Spinal cord (tissue), 10 donors: ENCODE measurements around the gene FTCD. TPM values are rescaled to one million over a fixed set of nuclear protein-coding genes. Genes with fewer than 3 reads are reported as not detected.
"Not testable (repeated sequence)": the region's sequence is repeated elsewhere in the genome, so short reads cannot be mapped to it uniquely, and the experiment has no call there.

Experiments
- DNase-seq, 6 donors: peaks; one replicate each; pipeline versions ENCODE4 v3.0.0 to v3.0.0-alpha.2; 2013 to 2015; ENCODE audit warnings: low spot score in 6 of 6, low read depth in 4 of 6
- H3K27ac ChIP-seq: one replicate; pipeline ENCODE4 v1.5.1; 2013; ENCODE audit warnings: low read depth, low read length, control low read depth
- H3K27me3 ChIP-seq: one replicate; pipeline ENCODE4 v1.6.1; 2013; ENCODE audit warnings: low read length; ENCODE audit not compliant: control insufficient read depth, insufficient read depth
- H3K36me3 ChIP-seq: one replicate; pipeline ENCODE4 v1.6.1; 2013; ENCODE audit warnings: low read length; ENCODE audit not compliant: control insufficient read depth, insufficient read depth
- H3K4me1 ChIP-seq: one replicate; pipeline ENCODE4 v1.6.1; 2013; ENCODE audit warnings: low read length; ENCODE audit not compliant: control insufficient read depth, insufficient read depth
- H3K4me3 ChIP-seq: one replicate; pipeline ENCODE4 v1.5.1; 2013; ENCODE audit warnings: low read depth, low read length, control low read depth
- H3K9me3 ChIP-seq: one replicate; pipeline ENCODE4 v1.6.1; 2013; ENCODE audit warnings: low read length; ENCODE audit not compliant: control insufficient read depth, insufficient read depth
- WGBS: methylation state at CpG from one replicate; pipeline ENCODE4 v1.1.5; 2013; ENCODE audit warnings: missing lambda C conversion rate; ENCODE audit not compliant: insufficient coverage; 5-methylcytosine and 5-hydroxymethylcytosine counted together
- polyA plus RNA-seq, 2 donors: library from polyadenylated mRNA; unstranded; fragments of 120-200 nt; gene quantifications; one replicate each; pipeline ENCODE4 v1.2.1, GENCODE V29; 2013; ENCODE audit not compliant: insufficient read length in 2 of 2
- total RNA-seq, 2 donors: library from RNA; depleted of rRNA in 1 of 2; stranded (reverse); fragments of 120-200 nt in 1 of 2; fragments of >200 nt in 1 of 2; gene quantifications; one replicate each; pipeline versions ENCODE4 v1.2.3 to v1.2.4, GENCODE V29; 2013 to 2014
- donor health status: healthy.

The FTCD gene
- total and polyA plus RNA-seq, 4 donors, result 0.50 to 6.0 (median 3.4) TPM

GRCh38 chr21:46181436-46181835 lies 26.1 kb upstream of the FTCD start:
- no peak overlapping the region for H3K27ac ChIP-seq
- no peaks in the 10 kb centered on the region for H3K27me3 ChIP-seq
- H3K9me3 ChIP-seq, result no peaks in the 10 kb centered on the region
- WGBS, result 92% methylated on average over 19 of the region's 19 CpGs
- peaks cover 35% of the 10 kb centered on the region for H3K36me3 ChIP-seq
- no peak overlapping the region for H3K4me3 ChIP-seq
- DNase-seq, result no peak
- peaks cover 15% of the 10 kb centered on the region for H3K4me1 ChIP-seq

- H3K4me1 ChIP-seq, result peaks cover 15% of the 10 kb centered on the region
- peaks cover 35% of the 10 kb centered on the region for H3K36me3 ChIP-seq
- no peak for DNase-seq
- H3K9me3 ChIP-seq, result no peaks in the 10 kb centered on the region
- 92% methylated on average over 26 of the region's 26 CpGs for WGBS
- no peak overlapping the region for H3K27ac ChIP-seq
- H3K4me3 ChIP-seq, result no peak overlapping the region
- H3K27me3 ChIP-seq, result no peaks in the 10 kb centered on the region
These were observed 25.5 kb upstream of the FTCD start for GRCh38 chr21:46180778-46181391.

- no peak for DNase-seq
These were observed 24.8 kb upstream of the FTCD start for GRCh38 chr21:46180079-46180722.

GRCh38 chr21:46179708-46180078 lies 24.3 kb upstream of the FTCD start:
- WGBS, result 86% methylated on average over 15 of the region's 17 CpGs
- H3K9me3 ChIP-seq, result peaks cover 2% of the 10 kb centered on the region
- no peak overlapping the region for H3K27ac ChIP-seq
- no peaks in the 10 kb centered on the region for H3K27me3 ChIP-seq
- DNase-seq, result no peak
- no peak overlapping the region for H3K4me3 ChIP-seq
- peaks cover 13% of the 10 kb centered on the region for H3K4me1 ChIP-seq
- H3K36me3 ChIP-seq, result peaks cover 35% of the 10 kb centered on the region

More at GRCh38 chr21:46180079-46180722, 24.8 kb upstream of the FTCD start:
- H3K27me3 ChIP-seq, result no peaks in the 10 kb centered on the region
- no peaks in the 10 kb centered on the region for H3K9me3 ChIP-seq
- H3K4me1 ChIP-seq, result peaks cover 15% of the 10 kb centered on the region
- H3K36me3 ChIP-seq, result peaks cover 35% of the 10 kb centered on the region
- no peak overlapping the region for H3K27ac ChIP-seq
- 83% methylated on average over 19 of the region's 24 CpGs for WGBS
- H3K4me3 ChIP-seq, result no peak overlapping the region

GRCh38 chr21:46178961-46179360 lies 23.6 kb upstream of the FTCD start:
- Histone ChIP-seq H3K9me3 (peaks cover 6% of the 10 kb centered on the region), H3K27me3 (no peaks in the 10 kb centered on the region), H3K4me3 (no peak overlapping the region), H3K27ac (no peak overlapping the region), H3K4me1 (peaks cover 11% of the 10 kb centered on the region), H3K36me3 (peaks cover 35% of the 10 kb centered on the region)
- WGBS, result 97% methylated on average over 3 of the region's 4 CpGs
- no peak for DNase-seq

GRCh38 chr21:46176443-46177129 lies 21.2 kb upstream of the FTCD start:
- H3K36me3 ChIP-seq, result peaks cover 22% of the 10 kb centered on the region
- not testable (repeated sequence) for H3K9me3 ChIP-seq, H3K4me1 ChIP-seq, DNase-seq, H3K4me3 ChIP-seq, H3K27ac ChIP-seq, H3K27me3 ChIP-seq
- WGBS, result no CpG with 5 or more reads among the region's 3 CpGs

GRCh38 chr21:46173573-46173972 lies 18.2 kb upstream of the FTCD start:
- Histone ChIP-seq H3K27ac (no peak overlapping the region), H3K4me3 (no peak overlapping the region), H3K4me1 (no peaks in the 10 kb centered on the region), H3K36me3 (peaks cover 3% of the 10 kb centered on the region), H3K9me3 (peaks cover 6% of the 10 kb centered on the region), H3K27me3 (no peaks in the 10 kb centered on the region)
- DNase-seq, result no peak
- 100% methylated on average over 1 of the region's 1 CpG for WGBS

- no peak overlapping the region for H3K27ac ChIP-seq
- H3K4me3 ChIP-seq, result no peak overlapping the region
- peaks cover 6% of the 10 kb centered on the region for H3K9me3 ChIP-seq
- no peaks in the 10 kb centered on the region for H3K27me3 ChIP-seq
- H3K36me3 ChIP-seq, result peaks cover 8% of the 10 kb centered on the region
- no peaks in the 10 kb centered on the region for H3K4me1 ChIP-seq
- 92% methylated on average over 6 of the region's 6 CpGs for WGBS
- no peak for DNase-seq
These were observed 17.6 kb upstream of the FTCD start for GRCh38 chr21:46172863-46173528.

GRCh38 chr21:46171996-46172862 lies 16.9 kb upstream of the FTCD start:
- H3K36me3 ChIP-seq, result peaks cover 9% of the 10 kb centered on the region
- H3K9me3 ChIP-seq, result peaks cover 6% of the 10 kb centered on the region
- 86% methylated on average over 18 of the region's 21 CpGs for WGBS
- H3K27ac ChIP-seq, result no peak overlapping the region
- no peak for DNase-seq
- H3K4me1 ChIP-seq, result no peaks in the 10 kb centered on the region
- H3K27me3 ChIP-seq, result no peaks in the 10 kb centered on the region
- no peak overlapping the region for H3K4me3 ChIP-seq
